Karpas-422 (cell line): ENCODE data around the gene NAV2. TPM values are rescaled to one million over a fixed set of nuclear protein-coding genes. Genes with fewer than 3 reads are reported as not detected.

Source experiments
- DNase-seq: peaks from one replicate; pipeline ENCODE4 v3.0.0-alpha.2; 2015
- H2AFZ ChIP-seq: fragments of 200-600 bp; sonication (generic); 2 replicates; pipeline ENCODE4 v1.6.1; 2014; ENCODE audit warnings: antibody characterized with exemption, low read length, mixed read lengths
- H3K27ac ChIP-seq: fragments of 200-600 bp; sonication (generic); 2 replicates; pipeline ENCODE4 v1.5.1; 2014; ENCODE audit warnings: mild to moderate bottlenecking, low read length, moderate library complexity
- H3K27me3 ChIP-seq: fragments of 200-600 bp; sonication (generic); 2 replicates; pipeline ENCODE4 v1.6.1; 2014; ENCODE audit warnings: low read length, mixed read lengths
- H3K36me3 ChIP-seq: fragments of 200-600 bp; sonication (generic); 2 replicates; pipeline ENCODE4 v1.6.1; 2014; ENCODE audit warnings: low read length, mixed read lengths; ENCODE audit not compliant: insufficient read depth
- H3K4me1 ChIP-seq: fragments of 200-600 bp; sonication (generic); 2 replicates; pipeline ENCODE4 v1.6.1; 2014; ENCODE audit warnings: mild to moderate bottlenecking, low read length, mixed read lengths
- H3K4me2 ChIP-seq: fragments of 200-600 bp; sonication (generic); 2 replicates; pipeline ENCODE4 v1.6.1; 2014; ENCODE audit warnings: low read length, low read depth, mild to moderate bottlenecking; ENCODE audit not compliant: poor library complexity, severe bottlenecking
- H3K4me3 ChIP-seq: fragments of 200-600 bp; sonication (generic); 2 replicates; pipeline ENCODE4 v1.5.1; 2014; ENCODE audit warnings: mild to moderate bottlenecking, antibody characterized with exemption, low read length, mixed read lengths
- H3K79me2 ChIP-seq: fragments of 200-600 bp; sonication (generic); 2 replicates; pipeline ENCODE4 v1.6.1; 2014; ENCODE audit warnings: mild to moderate bottlenecking, low read length, mixed read lengths
- H3K9ac ChIP-seq: fragments of 200-600 bp; sonication (generic); 2 replicates; pipeline ENCODE4 v1.6.0; 2014; ENCODE audit warnings: low read length
- H3K9me2 ChIP-seq: fragments of 200-600 bp; sonication (generic), shearing (Covaris generic); replicated peaks from 2 replicates; pipeline ENCODE4 v1.6.0; 2014; ENCODE audit warnings: mild to moderate bottlenecking, low read length, moderate library complexity; ENCODE audit not compliant: insufficient read depth
- H3K9me3 ChIP-seq: fragments of 300-700, 200-600 bp; sonication (generic); 2 replicates; pipeline ENCODE4 v1.6.1; 2014; ENCODE audit warnings: low read length, mixed read lengths
- H4K20me1 ChIP-seq: fragments of 200-600 bp; sonication (generic); 2 replicates; pipeline ENCODE4 v1.6.1; 2014; ENCODE audit warnings: mild to moderate bottlenecking, antibody characterized with exemption, low read length, low read depth; ENCODE audit not compliant: insufficient read depth
- total RNA-seq: library from RNA; depleted of rRNA; stranded (reverse); fragments of >200 nt; shearing (Covaris generic); gene quantifications from 2 replicates; pipeline ENCODE4 v1.2.3, GENCODE V29; 2014; ENCODE audit warnings: low replicate concordance

The NAV2 gene
- total RNA-seq, 1 experiment from 2014 or later: not detected

GRCh38 chr11:19680829-19681368, 31.7 kb upstream of the NAV2 start:
- H3K9ac ChIP-seq: no peak overlapping the region
- DNase-seq: no peak
- no peaks in the 10 kb centered on the region for H3K79me2 ChIP-seq
- H4K20me1 ChIP-seq: no peaks in the 10 kb centered on the region
- no peaks in the 10 kb centered on the region for H3K27me3 ChIP-seq
- no peak overlapping the region for H3K27ac ChIP-seq
- no peaks in the 10 kb centered on the region for H3K9me2 ChIP-seq
- H3K4me1 ChIP-seq: no peaks in the 10 kb centered on the region
- H3K4me2 ChIP-seq: no peak overlapping the region
- no peak overlapping the region for H3K4me3 ChIP-seq
- H2AFZ ChIP-seq: no peak overlapping the region
- no peaks in the 10 kb centered on the region for H3K36me3 ChIP-seq
- no peaks in the 10 kb centered on the region for H3K9me3 ChIP-seq

- no peak overlapping the region for H3K9ac ChIP-seq
- no peak overlapping the region for H2AFZ ChIP-seq
- H3K36me3 ChIP-seq: no peaks in the 10 kb centered on the region
- H3K4me3 ChIP-seq: no peak overlapping the region
- H3K9me2 ChIP-seq: no peaks in the 10 kb centered on the region
- DNase-seq: no peak
- H3K4me1 ChIP-seq: no peaks in the 10 kb centered on the region
- H4K20me1 ChIP-seq: no peaks in the 10 kb centered on the region
- no peaks in the 10 kb centered on the region for H3K9me3 ChIP-seq
- no peak overlapping the region for H3K27ac ChIP-seq
- H3K4me2 ChIP-seq: no peak overlapping the region
- no peaks in the 10 kb centered on the region for H3K79me2 ChIP-seq
- H3K27me3 ChIP-seq: no peaks in the 10 kb centered on the region
These were observed 29.4 kb upstream of the NAV2 start for GRCh38 chr11:19683141-19683805.

- no peak for DNase-seq
- Histone ChIP-seq H3K9ac (no peak overlapping the region), H3K4me3 (no peak overlapping the region), H3K4me1 (no peaks in the 10 kb centered on the region), H3K79me2 (no peaks in the 10 kb centered on the region), H3K9me2 (no peaks in the 10 kb centered on the region), H3K27ac (no peak overlapping the region), H3K9me3 (no peaks in the 10 kb centered on the region), H3K36me3 (no peaks in the 10 kb centered on the region), H3K4me2 (no peak overlapping the region), H2AFZ (no peak overlapping the region), H4K20me1 (no peaks in the 10 kb centered on the region), H3K27me3 (no peaks in the 10 kb centered on the region)
These were observed 28.7 kb upstream of the NAV2 start for GRCh38 chr11:19683862-19684491.

- Histone ChIP-seq H3K27ac (no peak overlapping the region), H2AFZ (no peak overlapping the region), H3K9me2 (no peaks in the 10 kb centered on the region), H4K20me1 (no peaks in the 10 kb centered on the region), H3K36me3 (no peaks in the 10 kb centered on the region), H3K27me3 (no peaks in the 10 kb centered on the region), H3K4me1 (no peaks in the 10 kb centered on the region), H3K9me3 (no peaks in the 10 kb centered on the region), H3K9ac (no peak overlapping the region), H3K4me3 (no peak overlapping the region), H3K79me2 (no peaks in the 10 kb centered on the region), H3K4me2 (no peak overlapping the region)
- no peak for DNase-seq
These were observed 26.4 kb upstream of the NAV2 start for GRCh38 chr11:19686234-19686633.

- H3K27ac ChIP-seq: no peak overlapping the region
- no peak for DNase-seq
- no peak overlapping the region for H3K9ac ChIP-seq
- H3K9me2 ChIP-seq: no peaks in the 10 kb centered on the region
- no peak overlapping the region for H2AFZ ChIP-seq
- H3K4me1 ChIP-seq: no peaks in the 10 kb centered on the region
- no peaks in the 10 kb centered on the region for H4K20me1 ChIP-seq
- no peaks in the 10 kb centered on the region for H3K27me3 ChIP-seq
- no peaks in the 10 kb centered on the region for H3K9me3 ChIP-seq
- no peak overlapping the region for H3K4me3 ChIP-seq
- H3K79me2 ChIP-seq: no peaks in the 10 kb centered on the region
- no peaks in the 10 kb centered on the region for H3K36me3 ChIP-seq
- H3K4me2 ChIP-seq: no peak overlapping the region
These were observed 25.2 kb upstream of the NAV2 start for GRCh38 chr11:19687392-19687791.

GRCh38 chr11:19689281-19690000, 23.2 kb upstream of the NAV2 start:
- no peak for DNase-seq
- no peaks in the 10 kb centered on the region for H3K79me2 ChIP-seq
- no peaks in the 10 kb centered on the region for H3K27me3 ChIP-seq
- H3K9me2 ChIP-seq: no peaks in the 10 kb centered on the region
- H3K36me3 ChIP-seq: no peaks in the 10 kb centered on the region
- no peaks in the 10 kb centered on the region for H3K9me3 ChIP-seq
- H4K20me1 ChIP-seq: no peaks in the 10 kb centered on the region
- H2AFZ ChIP-seq: no peak overlapping the region
- H3K4me1 ChIP-seq: no peaks in the 10 kb centered on the region
- H3K4me3 ChIP-seq: no peak overlapping the region
- H3K27ac ChIP-seq: no peak overlapping the region
- no peak overlapping the region for H3K4me2 ChIP-seq
- no peak overlapping the region for H3K9ac ChIP-seq

- H3K36me3 ChIP-seq: no peaks in the 10 kb centered on the region
- H4K20me1 ChIP-seq: no peaks in the 10 kb centered on the region
- no peak overlapping the region for H3K4me2 ChIP-seq
- H3K9me2 ChIP-seq: no peaks in the 10 kb centered on the region
- no peak overlapping the region for H3K4me3 ChIP-seq
- no peaks in the 10 kb centered on the region for H3K4me1 ChIP-seq
- H2AFZ ChIP-seq: no peak overlapping the region
- no peak overlapping the region for H3K9ac ChIP-seq
- no peak for DNase-seq
- no peak overlapping the region for H3K27ac ChIP-seq
- no peaks in the 10 kb centered on the region for H3K79me2 ChIP-seq
- H3K9me3 ChIP-seq: no peaks in the 10 kb centered on the region
- H3K27me3 ChIP-seq: no peaks in the 10 kb centered on the region
These were observed 21.8 kb upstream of the NAV2 start for GRCh38 chr11:19690885-19691284.

GRCh38 chr11:19691815-19692500, 20.7 kb upstream of the NAV2 start:
- DNase-seq: no peak
- Histone ChIP-seq H3K36me3 (no peaks in the 10 kb centered on the region), H3K27me3 (no peaks in the 10 kb centered on the region), H3K79me2 (no peaks in the 10 kb centered on the region), H3K9me2 (no peaks in the 10 kb centered on the region), H3K9ac (no peak overlapping the region), H3K4me3 (no peak overlapping the region), H3K4me1 (no peaks in the 10 kb centered on the region), H4K20me1 (no peaks in the 10 kb centered on the region), H3K4me2 (no peak overlapping the region), H3K27ac (no peak overlapping the region), H3K9me3 (no peaks in the 10 kb centered on the region), H2AFZ (no peak overlapping the region)
